AG09309 (cell line): ENCODE measurements around the gene TLR6.
A peak's percentile ranks its signal among the peaks of the same experiment; 100 is the strongest.

Experiments
- DNase-seq: peaks from one replicate; pipeline ENCODE4 v3.0.0-alpha.2; 2010; ENCODE audit warnings: low read depth
- H3K4me3 ChIP-seq: 2 replicates; pipeline ENCODE4 v1.5.1; 2011; ENCODE audit warnings: mild to moderate bottlenecking, low read depth, low read length, moderate library complexity; ENCODE audit not compliant: control insufficient read depth
- TF ChIP-seq, protein P1 (sequence below): IDR thresholded peaks from 2 replicates; pipeline ENCODE4 v1.5.1; 2011; ENCODE audit warnings: mild to moderate bottlenecking, low read depth, low read length, inconsistent platforms; ENCODE audit not compliant: insufficient read depth, control insufficient read depth; ENCODE audit errors: missing control alignments

The TLR6 gene

GRCh38 chr4:38898245-38898644 lies 41.6 kb upstream of the TLR6 start:
- DNase-seq: no peak
- TF ChIP-seq, protein P1, sequence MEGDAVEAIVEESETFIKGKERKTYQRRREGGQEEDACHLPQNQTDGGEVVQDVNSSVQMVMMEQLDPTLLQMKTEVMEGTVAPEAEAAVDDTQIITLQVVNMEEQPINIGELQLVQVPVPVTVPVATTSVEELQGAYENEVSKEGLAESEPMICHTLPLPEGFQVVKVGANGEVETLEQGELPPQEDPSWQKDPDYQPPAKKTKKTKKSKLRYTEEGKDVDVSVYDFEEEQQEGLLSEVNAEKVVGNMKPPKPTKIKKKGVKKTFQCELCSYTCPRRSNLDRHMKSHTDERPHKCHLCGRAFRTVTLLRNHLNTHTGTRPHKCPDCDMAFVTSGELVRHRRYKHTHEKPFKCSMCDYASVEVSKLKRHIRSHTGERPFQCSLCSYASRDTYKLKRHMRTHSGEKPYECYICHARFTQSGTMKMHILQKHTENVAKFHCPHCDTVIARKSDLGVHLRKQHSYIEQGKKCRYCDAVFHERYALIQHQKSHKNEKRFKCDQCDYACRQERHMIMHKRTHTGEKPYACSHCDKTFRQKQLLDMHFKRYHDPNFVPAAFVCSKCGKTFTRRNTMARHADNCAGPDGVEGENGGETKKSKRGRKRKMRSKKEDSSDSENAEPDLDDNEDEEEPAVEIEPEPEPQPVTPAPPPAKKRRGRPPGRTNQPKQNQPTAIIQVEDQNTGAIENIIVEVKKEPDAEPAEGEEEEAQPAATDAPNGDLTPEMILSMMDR: no peak
- H3K4me3 ChIP-seq: no peak overlapping the region

DNA sequence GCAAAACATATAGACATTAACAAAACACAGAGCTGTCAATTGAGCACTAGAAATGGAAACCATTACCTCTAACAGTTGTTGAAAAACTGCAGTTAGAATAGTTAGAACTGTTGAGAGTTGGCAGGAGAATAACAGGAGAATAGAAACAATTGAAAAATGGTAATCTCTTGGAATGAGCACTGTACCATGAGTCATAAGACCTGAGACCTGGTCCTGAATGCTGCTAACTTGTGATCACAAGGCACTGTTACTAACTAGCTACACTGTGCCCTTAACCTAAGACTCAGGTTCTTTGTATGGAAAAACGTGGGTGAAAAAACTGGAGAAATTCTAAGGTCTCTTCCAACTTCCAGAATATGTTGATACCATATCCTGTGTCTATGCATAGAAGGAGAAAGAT lies 40.3 kb upstream of the TLR6 start:
- TF ChIP-seq, protein P1: no peak
- H3K4me3 ChIP-seq: no peak overlapping the region
- DNase-seq: no peak

DNA sequence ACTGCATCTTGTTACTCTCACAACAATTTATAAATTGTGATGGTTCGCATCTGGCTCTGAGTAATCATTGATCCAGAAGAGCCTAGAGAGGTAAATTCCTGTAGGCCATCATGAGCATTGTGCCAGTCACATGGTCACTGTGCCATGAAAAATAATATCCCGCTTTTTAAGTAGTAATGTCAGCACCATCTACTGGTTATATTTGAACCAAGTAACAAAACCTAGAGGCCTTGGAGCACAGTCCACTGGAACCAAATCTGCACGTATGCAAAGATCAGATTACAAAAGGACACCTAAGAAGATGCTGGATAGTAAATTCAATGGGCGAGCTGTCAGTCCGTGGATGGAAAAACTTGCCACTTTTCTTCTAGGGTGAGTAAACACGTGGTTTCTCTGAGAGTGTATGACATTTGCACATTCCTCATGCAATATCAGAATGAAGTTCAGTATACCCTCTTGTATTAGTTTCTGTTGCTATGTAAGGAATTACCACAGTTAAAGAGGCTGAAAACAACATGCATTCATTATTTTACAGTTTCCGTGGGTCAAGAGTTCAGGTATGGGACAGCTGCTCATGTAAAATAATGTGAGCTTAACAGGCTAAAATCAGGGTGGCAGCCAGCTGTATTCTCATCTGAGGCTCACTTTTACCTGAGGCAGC lies 37.8 kb upstream of the TLR6 start:
- no peak for DNase-seq

GRCh38 chr4:38891051-38891983 lies 34.7 kb upstream of the TLR6 start:
- H3K4me3 ChIP-seq: no peak overlapping the region
- TF ChIP-seq, protein P1: no peak
- no peak for DNase-seq

More for the DNA sequence above, 37.8 kb upstream of the TLR6 start:
- TF ChIP-seq, protein P1: no peak
- no peak overlapping the region for H3K4me3 ChIP-seq

- H3K4me3 ChIP-seq: no peak overlapping the region
- TF ChIP-seq, protein P1: no peak
- DNase-seq: peak; percentile 33
Observed at GRCh38 chr4:38889143-38889542, 32.5 kb upstream of the TLR6 start.

DNA sequence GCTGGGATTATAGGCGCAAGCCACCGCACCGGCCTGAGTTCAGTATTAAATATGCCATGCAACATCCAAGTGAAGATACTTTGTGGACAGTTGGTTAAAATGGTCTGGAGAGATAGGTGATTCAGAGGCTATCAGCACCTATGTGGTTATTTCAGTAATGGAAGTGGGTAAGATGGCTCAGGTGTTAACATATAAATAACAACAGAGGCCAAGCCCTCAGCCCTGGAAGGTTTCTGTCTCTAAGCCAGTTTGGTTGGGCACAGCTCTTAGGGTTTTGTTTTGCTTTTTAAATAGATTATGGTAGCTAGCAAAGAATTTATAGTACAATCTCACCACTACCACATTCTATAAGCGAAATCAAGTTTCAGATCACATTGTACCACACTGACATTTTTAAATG lies 27.6 kb upstream of the TLR6 start:
- no peak for DNase-seq
- TF ChIP-seq, protein P1: no peak
- no peak overlapping the region for H3K4me3 ChIP-seq
